BJ (cell line): ENCODE results near the gene SLC22A23. TPM values are rescaled to one million over a fixed set of nuclear protein-coding genes. Genes with fewer than 3 reads are reported as not detected.

ENCODE experiments used
- CTCF ChIA-PET: fragments of 350-600 bp; formaldehyde crosslinking; extraction: SDS; loops from one replicate; lab custom pipeline; 2021; ENCODE audit warnings: antibody characterized with exemption, inconsistent platforms; lab: Yijun Ruan, JAX
- POLR2A ChIA-PET: fragments of 300-600 bp; sonication (Branson Sonifier 250); formaldehyde crosslinking; extraction: SDS; loops from one replicate; lab custom pipeline; 2021; ENCODE audit warnings: antibody characterized with exemption; lab: Charles Lee
- DNase-seq: peaks from one replicate; pipeline ENCODE4 v3.0.0-alpha.2; 2011; ENCODE audit warnings: low read depth
- H3K27me3 ChIP-seq: 2 replicates; pipeline ENCODE4 v1.6.0; 2011; ENCODE audit warnings: low read length; ENCODE audit not compliant: control insufficient read depth, insufficient read depth
- H3K36me3 ChIP-seq: 2 replicates; pipeline ENCODE4 v1.5.1; 2011; ENCODE audit warnings: low read length; ENCODE audit not compliant: control insufficient read depth, insufficient read depth
- H3K4me3 ChIP-seq: 2 replicates; pipeline ENCODE4 v1.5.1; 2011; ENCODE audit warnings: low read depth, mild to moderate bottlenecking, control low read depth, low read length
- CTCF ChIP-seq: IDR thresholded peaks from 2 replicates; pipeline ENCODE4 v1.5.1; 2011; ENCODE audit warnings: low read depth, mild to moderate bottlenecking, control low read depth, inconsistent platforms, low read length, moderate library complexity; ENCODE audit not compliant: insufficient read depth
- polyA plus RNA-seq: library from polyadenylated mRNA; depleted of rRNA; stranded (reverse); fragments of >200 nt; gene quantifications from 2 replicates; pipeline ENCODE4 v1.2.3, GENCODE V29; 2011

The SLC22A23 gene
- polyA plus RNA-seq, 1 experiment, result 0.44 TPM

- DNase-seq, result no peak
- Histone ChIP-seq H3K36me3 (peaks cover 16% of the 10 kb centered on the region), H3K27me3 (no peaks in the 10 kb centered on the region), H3K4me3 (no peak overlapping the region)
- TF ChIP-seq CTCF, result no peak
- CTCF ChIA-PET, result interaction anchor here (1.1 kb wide), 1 partner anchor 11 kb away, joined by 3 read pairs; the partner anchor contains the start of gene PSMG4
- POLR2A ChIA-PET, result no interaction called here
These were observed 187.4 kb downstream of the SLC22A23 start for GRCh38 chr6:3269281-3269975.

GRCh38 chr6:3268680-3269079 lies 188.2 kb downstream of the SLC22A23 start:
- Histone ChIP-seq H3K27me3 (no peaks in the 10 kb centered on the region), H3K36me3 (peaks cover 24% of the 10 kb centered on the region), H3K4me3 (no peak overlapping the region)
- no peak for TF ChIP-seq CTCF
- no peak for DNase-seq
- ChIA-PET POLR2A (no interaction called here), CTCF (interaction anchor here (1.1 kb wide), 1 partner anchor 10 kb away, joined by 3 read pairs; the partner anchor contains the start of gene PSMG4)

- TF ChIP-seq CTCF, result no peak
- ChIA-PET CTCF (interaction anchor here (0.6 kb wide), 1 partner anchor 475 kb away, joined by 4 read pairs; no protein-coding TSS in a partner anchor), POLR2A (no interaction called here)
- DNase-seq, result no peak
- H3K4me3 ChIP-seq, result no peak overlapping the region
- H3K27me3 ChIP-seq, result no peaks in the 10 kb centered on the region
- peaks cover 26% of the 10 kb centered on the region for H3K36me3 ChIP-seq
These were observed 189.7 kb downstream of the SLC22A23 start for GRCh38 chr6:3267162-3267561.

- TF ChIP-seq CTCF, result no peak
- POLR2A ChIA-PET, result no interaction called here
- H3K27me3 ChIP-seq, result no peaks in the 10 kb centered on the region
- H3K4me3 ChIP-seq, result no peak overlapping the region
- peaks cover 23% of the 10 kb centered on the region for H3K36me3 ChIP-seq
- CTCF ChIA-PET, result interaction anchor here (1.0 kb wide), 1 partner anchor 15 kb away, joined by 3 read pairs; no protein-coding TSS in a partner anchor
- no peak for DNase-seq
These were observed 190.7 kb downstream of the SLC22A23 start for GRCh38 chr6:3266170-3266569.

- POLR2A ChIA-PET, result no interaction called here
- no peak for DNase-seq
- peaks cover 22% of the 10 kb centered on the region for H3K36me3 ChIP-seq
- no peak for TF ChIP-seq CTCF
- H3K27me3 ChIP-seq, result no peaks in the 10 kb centered on the region
- CTCF ChIA-PET, result interaction anchor here (1.0 kb wide), 1 partner anchor 14 kb away, joined by 3 read pairs; no protein-coding TSS in a partner anchor
- H3K4me3 ChIP-seq, result no peak overlapping the region
These were observed 191.2 kb downstream of the SLC22A23 start for GRCh38 chr6:3265671-3266070.
